GM19452 (cell line): ENCODE data around the gene MTREX.

ENCODE experiments used
- ATAC-seq: cut with Tn5 transposase; IDR thresholded peaks from one replicate; pipeline ENCODE4 v1.9.1; 2021; ENCODE audit not compliant: unreplicated experiment

MTREX gene

GRCh38 chr5:55469839-55470238 is 162.1 kb downstream of the MTREX start:
- no peak for ATAC-seq

- ATAC-seq = no peak
Observed at GRCh38 chr5:55470282-55470681, 162.5 kb downstream of the MTREX start.

- no peak for ATAC-seq
Observed at GRCh38 chr5:55471468-55471867, 163.7 kb downstream of the MTREX start.

- no peak for ATAC-seq
Observed at GRCh38 chr5:55472642-55473041, 164.9 kb downstream of the MTREX start.
